ENCODE results near the gene COL5A1.

Gene COL5A1

DNA sequence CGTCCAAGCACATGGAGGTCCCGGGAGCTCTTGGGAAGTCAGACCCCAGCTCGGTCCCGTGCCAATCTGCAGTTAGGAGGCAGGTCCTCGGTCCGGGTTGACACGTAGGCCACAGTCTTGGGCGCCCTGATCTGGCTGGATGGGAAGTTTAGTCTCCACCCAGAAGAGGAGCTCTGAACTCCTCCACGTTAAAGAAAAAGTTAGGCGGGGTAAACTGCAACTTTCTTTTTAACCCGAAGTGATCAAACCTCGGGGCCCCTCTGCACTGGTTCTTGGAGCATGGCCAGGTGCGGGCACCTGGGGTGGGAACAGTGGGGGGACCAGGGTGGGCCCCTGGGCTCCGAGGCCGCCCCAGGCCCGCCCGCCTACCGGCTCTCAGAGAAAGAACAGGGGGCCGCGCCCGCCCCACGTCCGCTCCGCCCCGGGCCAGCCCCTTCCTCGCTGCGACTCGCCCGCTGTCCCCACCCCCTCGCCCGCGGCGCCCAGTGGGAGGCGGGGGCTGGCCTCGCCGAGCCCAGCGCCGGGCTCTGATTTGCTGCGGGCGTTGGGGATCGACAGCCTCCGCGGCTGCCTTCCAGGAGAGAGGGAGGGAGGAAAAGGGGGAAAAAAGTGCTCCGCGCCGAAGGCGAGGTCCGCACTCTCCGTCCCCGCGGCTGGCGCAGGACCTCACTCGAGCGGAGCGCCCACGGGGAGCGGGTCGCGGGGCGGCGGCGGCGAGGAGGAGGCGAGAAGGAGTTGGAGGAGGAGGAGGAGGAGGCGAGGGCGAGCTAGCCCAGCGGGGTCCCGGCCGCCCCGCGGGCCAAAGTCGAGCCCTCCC, at the start of gene COL5A1:
TSS of gene COL5A1 (plus strand) at position 631 of the 817 bp plus-strand sequence. CDS start 385 bp downstream, outside the sequence.
- peak within 1 kb of the TSS; percentile 75 for H3K27ac ChIP-seq
- H3K9ac ChIP-seq (ENCODE audit: insufficient read length) = peak within 1 kb of the TSS; percentile 67
- TF ChIP-seq FOXP2 (optimal IDR thresholded peaks at IDR 0.05; ENCODE audit: control extremely low read depth, extremely low read length, insufficient read depth) (no peak), POLR2AphosphoS5 (IDR thresholded peaks at IDR 0.05; ENCODE audit: borderline replicate concordance, low read depth, low read length) (peak; percentile 72; the same call in 1 of the 2 replicates)
- no peaks in the 10 kb centered on the region for H3K9me3 ChIP-seq (ENCODE audit: low read depth, low read length)
- no peaks in the 10 kb centered on the region for H3K36me3 ChIP-seq (ENCODE audit: insufficient read depth, low read length)
- H3K4me3 ChIP-seq = peak within 1 kb of the TSS; percentile 88
- no peak for DNase-seq (ENCODE audit: low read depth, low spot score)

DNA sequence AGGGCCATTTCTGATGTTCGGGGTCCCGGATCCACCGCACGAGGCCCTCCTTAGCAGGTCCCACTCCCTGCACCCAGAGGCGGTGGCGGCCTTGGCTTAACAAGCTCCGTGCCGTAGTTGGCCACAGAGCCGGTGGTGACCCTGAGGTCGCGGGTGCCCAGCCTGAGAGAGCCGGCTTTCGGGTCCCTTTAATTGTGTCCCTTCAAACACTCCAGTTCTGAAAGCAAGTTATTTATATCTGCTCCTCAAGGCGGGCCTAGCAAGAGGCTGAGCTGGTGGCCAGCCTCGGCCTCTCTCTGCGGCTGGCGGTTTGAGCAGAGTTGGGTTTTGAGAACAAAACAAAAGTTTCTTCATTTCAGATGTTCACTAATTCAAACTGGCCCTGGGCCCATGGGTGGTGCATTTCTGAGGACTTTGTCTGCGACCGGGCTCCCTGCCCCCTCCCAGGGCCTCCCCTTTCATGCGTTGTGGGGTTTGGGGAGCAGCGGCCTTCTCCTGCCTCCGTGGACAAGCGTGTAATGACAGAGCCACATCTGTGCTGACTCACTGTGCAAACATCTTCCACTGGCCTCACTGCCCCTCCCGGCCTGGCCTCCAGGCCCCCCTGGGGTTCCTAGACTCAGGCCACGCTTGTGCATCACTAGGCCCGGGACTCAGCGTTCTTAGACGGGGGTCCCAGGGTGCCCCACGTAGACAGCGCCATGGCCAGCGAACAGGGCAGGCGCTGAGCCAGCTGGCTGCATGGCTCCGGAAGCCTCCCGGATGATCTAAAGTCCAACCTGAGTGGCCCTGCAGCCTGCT, 49.4 kb upstream of the COL5A1 start:
- no peak for TF ChIP-seq POLR2AphosphoS5 (IDR thresholded peaks at IDR 0.05; ENCODE audit: borderline replicate concordance, low read depth, low read length)
- no peak for TF ChIP-seq FOXP2 (optimal IDR thresholded peaks at IDR 0.05; ENCODE audit: control extremely low read depth, extremely low read length, insufficient read depth)
- TF ChIP-seq EZH2 (IDR thresholded peaks at IDR 0.05) = no peak
- H3K4me3 ChIP-seq = peak overlapping the region; percentile 26
- peak overlapping the region; percentile 88 for H3K27ac ChIP-seq
- H3K36me3 ChIP-seq (ENCODE audit: insufficient read depth, low read length) = no peaks in the 10 kb centered on the region
- no peaks in the 10 kb centered on the region for H3K9me3 ChIP-seq (ENCODE audit: low read depth, low read length)
- H3K9ac ChIP-seq (ENCODE audit: insufficient read length) = peak overlapping the region; percentile 60
- no peak for DNase-seq (ENCODE audit: low read depth, low spot score)

DNA sequence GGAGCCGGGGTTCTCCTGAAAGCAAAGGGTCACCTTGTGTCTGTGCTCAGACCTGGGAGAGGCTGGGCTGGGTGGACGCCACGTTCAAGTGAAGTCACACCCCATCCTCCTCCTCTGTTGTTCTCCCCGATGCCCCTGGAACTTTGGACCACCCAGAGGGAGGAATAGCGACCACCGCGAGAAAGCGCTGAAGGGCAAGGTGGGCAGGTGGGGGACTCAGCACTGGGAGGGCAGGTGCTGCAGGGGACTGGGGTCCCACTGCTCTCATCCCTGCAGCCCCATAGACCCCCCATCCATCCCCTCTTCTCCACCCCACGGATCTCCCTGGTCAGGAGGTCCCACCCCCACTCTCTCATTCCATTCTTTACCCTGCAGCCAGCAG, 48.8 kb upstream of the COL5A1 start:
- H3K27ac ChIP-seq = no peak overlapping the region
- TF ChIP-seq EZH2 (IDR thresholded peaks at IDR 0.05) (no peak), FOXP2 (optimal IDR thresholded peaks at IDR 0.05; ENCODE audit: control extremely low read depth, extremely low read length, insufficient read depth) (no peak), POLR2AphosphoS5 (IDR thresholded peaks at IDR 0.05; ENCODE audit: borderline replicate concordance, low read depth, low read length) (no peak)
- DNase-seq (ENCODE audit: low read depth, low spot score) = no peak
- no peaks in the 10 kb centered on the region for H3K9me3 ChIP-seq (ENCODE audit: low read depth, low read length)
- H3K4me3 ChIP-seq = no peak overlapping the region
- H3K36me3 ChIP-seq (ENCODE audit: insufficient read depth, low read length) = no peaks in the 10 kb centered on the region
- no peak overlapping the region for H3K9ac ChIP-seq (ENCODE audit: insufficient read length)

DNA sequence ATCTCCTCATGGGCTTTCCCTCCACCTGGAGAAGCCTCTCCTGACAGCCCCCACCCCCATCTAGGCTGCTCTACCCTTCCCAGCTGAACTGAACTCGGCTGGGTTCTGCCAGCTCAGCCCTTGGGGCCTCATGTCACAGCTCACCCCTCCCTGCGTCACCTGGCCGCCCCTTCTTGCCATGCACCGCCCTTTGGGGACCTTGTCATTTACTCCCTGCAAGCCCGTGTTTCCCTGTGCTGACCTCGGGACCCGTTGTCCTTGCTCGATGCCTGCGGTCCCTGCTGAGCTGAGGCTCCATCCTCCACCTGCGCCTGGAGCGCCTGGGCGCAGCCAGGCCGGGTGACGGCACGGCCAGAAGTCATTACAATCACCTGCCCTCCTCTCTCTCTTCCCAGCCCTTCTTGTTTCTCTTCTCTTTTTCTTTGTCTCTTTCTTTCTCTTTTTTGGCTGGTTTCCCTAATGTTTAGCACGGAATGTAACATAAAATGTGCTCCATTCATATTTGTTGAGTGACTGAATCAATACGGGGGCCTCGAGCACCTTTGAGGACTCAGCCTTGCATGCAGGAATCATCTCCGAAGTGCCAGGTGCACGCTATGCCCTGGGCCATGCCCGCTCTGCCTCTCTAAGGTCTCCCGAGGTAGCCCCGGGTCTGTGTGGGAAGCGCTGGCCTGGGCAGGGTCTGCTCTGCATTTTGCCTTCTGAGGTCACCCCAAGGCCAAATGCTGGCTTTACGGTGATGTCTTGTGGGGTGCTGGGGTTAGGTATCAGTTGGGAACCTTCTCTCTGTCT, 48.1 kb upstream of the COL5A1 start:
- Histone ChIP-seq H3K4me3 (no peak overlapping the region), H3K9me3 (ENCODE audit: low read depth, low read length) (no peaks in the 10 kb centered on the region), H3K9ac (ENCODE audit: insufficient read length) (no peak overlapping the region), H3K27ac (no peak overlapping the region), H3K36me3 (ENCODE audit: insufficient read depth, low read length) (no peaks in the 10 kb centered on the region)
- TF ChIP-seq EZH2 (IDR thresholded peaks at IDR 0.05) = no peak
- no peak for TF ChIP-seq FOXP2 (optimal IDR thresholded peaks at IDR 0.05; ENCODE audit: control extremely low read depth, extremely low read length, insufficient read depth)
- DNase-seq (ENCODE audit: low read depth, low spot score) = no peak

DNA sequence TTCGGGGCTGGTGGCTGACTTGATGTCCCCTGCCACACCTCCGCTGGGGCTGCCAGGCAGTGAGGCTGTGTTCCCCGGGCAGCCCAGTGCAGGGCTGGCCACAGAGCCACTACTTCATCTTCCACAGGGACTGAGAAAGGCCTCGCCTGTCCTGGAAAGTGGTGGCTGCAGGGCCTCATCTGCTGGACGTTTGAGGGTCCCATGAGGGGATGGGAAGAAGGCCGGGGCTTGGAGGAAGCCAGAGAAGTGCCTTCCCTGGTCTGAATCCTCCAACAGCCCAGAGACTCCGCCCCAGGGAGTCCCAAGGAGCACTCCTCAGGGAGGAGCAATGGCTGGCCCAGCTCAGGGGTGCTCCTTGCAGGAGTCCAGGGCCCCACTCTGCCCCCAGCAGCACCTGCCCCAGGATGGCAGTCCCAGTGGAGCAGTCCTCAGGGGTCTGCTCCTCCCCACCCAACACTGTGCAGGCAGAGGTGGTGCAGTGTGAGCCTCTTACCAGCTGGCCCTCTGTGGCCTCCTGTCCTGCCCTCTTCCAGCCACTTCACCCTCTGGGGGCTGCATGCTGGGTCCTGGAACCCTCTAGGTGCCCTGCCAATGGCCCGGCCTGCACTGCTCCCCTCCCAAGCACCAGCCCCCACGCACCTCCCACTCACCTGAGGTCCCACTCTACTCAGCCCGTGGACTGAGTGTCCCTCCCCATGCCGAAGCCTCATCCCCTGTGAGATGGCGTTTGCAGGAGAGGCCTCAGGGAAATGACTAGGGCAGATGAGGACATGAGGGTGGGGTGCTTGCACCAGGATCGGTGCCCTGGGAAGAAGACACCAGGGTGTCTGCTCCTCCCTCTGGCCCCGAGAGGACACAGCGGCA, 47.3 kb upstream of the COL5A1 start:
- no peak overlapping the region for H3K27ac ChIP-seq
- H3K9me3 ChIP-seq (ENCODE audit: low read depth, low read length) = no peaks in the 10 kb centered on the region
- H3K36me3 ChIP-seq (ENCODE audit: insufficient read depth, low read length) = no peaks in the 10 kb centered on the region
- TF ChIP-seq FOXP2 (optimal IDR thresholded peaks at IDR 0.05; ENCODE audit: control extremely low read depth, extremely low read length, insufficient read depth) (no peak), POLR2AphosphoS5 (IDR thresholded peaks at IDR 0.05; ENCODE audit: borderline replicate concordance, low read depth, low read length) (no peak), EZH2 (IDR thresholded peaks at IDR 0.05) (no peak)
- no peak for DNase-seq (ENCODE audit: low read depth, low spot score)
- no peak overlapping the region for H3K9ac ChIP-seq (ENCODE audit: insufficient read length)
- no peak overlapping the region for H3K4me3 ChIP-seq

DNA sequence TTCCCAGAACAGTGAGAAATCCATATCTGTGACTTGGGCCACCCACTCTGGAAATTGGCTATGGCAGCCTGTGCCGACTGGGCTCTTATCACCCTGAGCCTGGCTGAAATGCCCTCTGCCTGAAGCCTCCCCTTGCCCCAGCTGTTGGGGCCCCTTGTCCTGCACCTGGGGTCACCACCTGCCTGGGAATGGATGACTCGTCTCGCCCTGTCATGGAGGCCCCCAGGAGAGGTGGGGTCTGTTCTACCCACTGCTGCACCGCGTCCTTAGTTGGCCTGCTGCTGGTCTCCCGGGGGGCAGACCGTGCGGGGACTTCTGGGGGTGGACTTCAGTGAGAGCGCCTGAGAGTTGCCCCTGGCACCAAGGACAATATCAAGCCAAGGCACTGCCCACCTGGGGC, 46.6 kb upstream of the COL5A1 start:
- no peak overlapping the region for H3K27ac ChIP-seq
- DNase-seq (ENCODE audit: low read depth, low spot score) = no peak
- no peaks in the 10 kb centered on the region for H3K9me3 ChIP-seq (ENCODE audit: low read depth, low read length)
- no peaks in the 10 kb centered on the region for H3K36me3 ChIP-seq (ENCODE audit: insufficient read depth, low read length)
- H3K9ac ChIP-seq (ENCODE audit: insufficient read length) = no peak overlapping the region
- TF ChIP-seq EZH2 (IDR thresholded peaks at IDR 0.05) = no peak
- no peak for TF ChIP-seq FOXP2 (optimal IDR thresholded peaks at IDR 0.05; ENCODE audit: control extremely low read depth, extremely low read length, insufficient read depth)
- TF ChIP-seq POLR2AphosphoS5 (IDR thresholded peaks at IDR 0.05; ENCODE audit: borderline replicate concordance, low read depth, low read length) = no peak
- H3K4me3 ChIP-seq = no peak overlapping the region

DNA sequence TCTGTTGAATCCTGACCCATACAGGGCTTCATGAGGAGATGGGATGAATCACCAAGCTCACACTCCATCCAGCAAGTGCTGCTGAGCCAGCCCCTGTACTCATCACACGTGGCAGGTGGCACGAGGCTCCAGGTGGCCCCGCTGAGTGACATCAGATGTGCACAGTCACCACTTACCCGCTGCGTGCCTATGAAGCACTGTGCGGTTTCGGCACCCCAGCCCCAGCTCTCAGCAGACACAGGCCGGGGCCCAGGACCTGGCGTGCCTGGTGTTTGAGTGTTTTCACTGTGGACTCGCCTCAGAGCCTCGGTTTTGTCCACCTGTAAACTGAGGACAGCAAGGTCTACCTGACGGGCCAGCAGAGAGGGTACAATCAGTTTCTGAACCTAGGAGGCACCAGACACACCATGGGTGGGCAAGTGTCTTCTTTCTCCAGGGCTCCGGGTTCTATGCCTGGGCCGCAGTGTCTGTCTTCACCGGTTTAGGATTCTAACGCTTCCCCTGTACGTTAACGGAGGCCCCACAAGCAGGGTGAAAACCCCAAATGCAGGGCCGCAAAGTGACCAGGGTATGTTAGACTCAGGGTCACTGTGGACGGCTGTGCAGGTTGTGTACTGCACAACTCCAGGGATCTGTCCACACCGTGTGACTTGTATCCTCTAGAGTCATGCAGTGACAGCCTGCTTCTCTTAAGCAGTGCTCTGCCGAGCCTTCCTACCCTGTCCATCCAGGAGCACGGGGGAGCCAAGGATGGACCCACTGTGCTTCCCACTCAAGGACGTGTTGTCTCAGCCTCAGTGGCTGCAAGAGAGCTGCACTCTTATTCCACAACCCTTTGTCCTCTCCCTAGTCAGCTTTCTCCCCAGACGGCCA, 44.3 kb upstream of the COL5A1 start:
- TF ChIP-seq POLR2AphosphoS5 (IDR thresholded peaks at IDR 0.05; ENCODE audit: borderline replicate concordance, low read depth, low read length) = no peak
- TF ChIP-seq EZH2 (IDR thresholded peaks at IDR 0.05) = no peak
- no peak for TF ChIP-seq FOXP2 (optimal IDR thresholded peaks at IDR 0.05; ENCODE audit: control extremely low read depth, extremely low read length, insufficient read depth)
- Histone ChIP-seq H3K27ac (0 out of 2 replicates have a peak overlapping the region, but pooled peaks have one; percentile 11), H3K4me3 (no peak overlapping the region), H3K36me3 (ENCODE audit: insufficient read depth, low read length) (no peaks in the 10 kb centered on the region), H3K9me3 (ENCODE audit: low read depth, low read length) (no peaks in the 10 kb centered on the region), H3K9ac (ENCODE audit: insufficient read length) (no peak overlapping the region)
- no peak for DNase-seq (ENCODE audit: low read depth, low spot score)

Data from SK-N-MC (cell line).